ENCODE measurements around the gene ZNHIT1. TPM values are rescaled to one million over a fixed set of nuclear protein-coding genes. Genes with fewer than 3 reads are reported as not detected.
A peak's percentile ranks its signal among the peaks of the same experiment; 100 is the strongest.

ZNHIT1 gene
- total and polyA plus RNA-seq, 2 of the 8 experiments (the other 6 are each of a cell fraction or from before 2014, with no cell fraction given), result 38.2 to 61.7 TPM

DNA sequence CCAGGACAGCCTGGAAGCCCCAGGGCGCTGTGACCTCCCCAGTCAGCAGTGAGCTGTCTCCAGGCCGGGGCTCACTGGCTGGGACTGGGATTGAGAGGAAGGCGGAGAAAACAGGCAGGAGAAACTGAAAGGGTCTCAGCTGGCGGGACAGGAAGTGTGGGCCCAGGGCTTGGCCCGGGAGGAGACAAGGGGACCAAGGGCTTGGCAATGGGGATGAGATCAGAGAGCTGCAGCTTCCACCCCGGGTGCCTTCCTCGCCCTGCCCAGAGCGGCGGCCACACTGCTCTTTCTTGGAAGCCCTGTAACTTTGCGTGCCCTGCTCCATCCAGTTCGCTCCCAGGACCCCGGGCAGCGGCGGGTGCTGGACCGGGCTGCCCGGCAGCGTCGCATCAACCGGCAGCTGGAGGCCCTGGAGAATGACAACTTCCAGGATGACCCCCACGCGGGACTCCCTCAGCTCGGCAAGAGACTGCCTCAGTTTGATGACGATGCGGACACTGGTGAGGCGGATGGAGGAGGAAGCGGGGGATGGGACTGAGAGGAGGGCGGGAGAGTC lies 4.4 kb downstream of the ZNHIT1 start:
- peaks cover 0 to 6% of the 10 kb centered on the region in 2 experiments; a peak in 1 of 4 replicates for H3K79me2 ChIP-seq (ENCODE audit: control insufficient read depth in 1 of 2, insufficient read depth in 2 of 2, low read length in 2 of 2)
- 94% methylated on average over 24 of the region's 27 CpGs; no CpG with 5 or more reads in 1 of the 2 experiments for WGBS, 2 experiments (ENCODE audit: extremely low coverage in 1 of 2, insufficient coverage in 1 of 2, insufficient read length in 1 of 2, insufficient replicate concordance in 2 of 2, low coverage in 1 of 2, low lambda C conversion rate in 2 of 2, missing lambda C conversion rate in 1 of 2)
- H3K27ac ChIP-seq (ENCODE audit: low read depth, low read length), result no peak overlapping the region
- no peak for FAIRE-seq
- peaks cover 2% of the 10 kb centered on the region; the same call in 1 of the 2 replicates for H3K79me1 ChIP-seq (ENCODE audit: low read depth, low read length)
- CTCF ChIA-PET (ENCODE audit: partially characterized antibody), result interaction anchor here (0.8 to 3.1 kb wide), 10 partner anchors 9 to 78 kb away, joined by 3 to 16 read pairs (median 4); partner anchors contain the start of genes CLDN15 and FIS1
- no peak overlapping the region for H2AFZ ChIP-seq (ENCODE audit: low read length)
- H2BK5ac ChIP-seq (ENCODE audit: low read depth, low read length), result peak overlapping the region; percentile 52
- no peak overlapping the region for H4K8ac ChIP-seq (ENCODE audit: extremely low read depth, insufficient read depth, low read length)
- H3K18ac ChIP-seq (ENCODE audit: extremely low read depth, low read length), result no peak overlapping the region
- H3K14ac ChIP-seq (ENCODE audit: insufficient read length), result no peak overlapping the region
- DNase-seq (ENCODE audit: low read depth in 1 of 2, low spot score in 2 of 2), result no peak
- H2BK120ac ChIP-seq (replicated peaks; ENCODE audit: low read depth, low read length), result no peak overlapping the region
- H3K4me3 ChIP-seq (ENCODE audit: extremely low read depth in 1 of 4, insufficient read depth in 2 of 4, low read depth in 3 of 4, low read length in 4 of 4), result no peak overlapping the region
- H3K4ac ChIP-seq (replicated peaks; ENCODE audit: insufficient read length, low read depth, low read length), result no peak overlapping the region
- no peak overlapping the region for H2BK20ac ChIP-seq (ENCODE audit: low read length)
- no peak overlapping the region for H3K23ac ChIP-seq (ENCODE audit: insufficient read length)
- peaks cover 11% of the 10 kb centered on the region for H3K23me2 ChIP-seq (ENCODE audit: low read depth, low read length)
- H2BK15ac ChIP-seq (ENCODE audit: low read length), result no peak overlapping the region
- H4K20me1 ChIP-seq (replicated peaks in 1 of 2; ENCODE audit: control insufficient read depth in 1 of 2, insufficient read depth in 2 of 2, low read length in 2 of 2), result peaks cover 0 to 5% of the 10 kb centered on the region in 2 experiments
- H3K27me3 ChIP-seq (replicated peaks in 1 of 4; ENCODE audit: control insufficient read depth in 3 of 4, extremely low read depth in 1 of 4, insufficient read depth in 3 of 4, low read length in 3 of 4), result no peaks in the 10 kb centered on the region
- no peak overlapping the region for H2BK12ac ChIP-seq (ENCODE audit: low read depth, low read length)
- no peak overlapping the region for H3K9ac ChIP-seq (replicated peaks in 1 of 4; ENCODE audit: extremely low read depth in 1 of 4, low read depth in 3 of 4, low read length in 3 of 4)
- no peak overlapping the region for H3K4me2 ChIP-seq (ENCODE audit: insufficient read depth in 1 of 2, low read depth in 2 of 2, low read length in 2 of 2)
- no peak overlapping the region for H2AK5ac ChIP-seq (ENCODE audit: low read depth, low read length)
- no peaks in the 10 kb centered on the region for H3K9me3 ChIP-seq (ENCODE audit: insufficient read depth in 2 of 2, low read depth in 1 of 2, low read length in 1 of 2)
- H3K56ac ChIP-seq (replicated peaks; ENCODE audit: insufficient read length, low read depth, low read length), result no peak overlapping the region
- H4K5ac ChIP-seq (ENCODE audit: insufficient read length, low read depth, low read length), result no peak overlapping the region
- POLR2A ChIA-PET (ENCODE audit: partially characterized antibody), result interaction anchor here (0.6 to 2.3 kb wide), 8 partner anchors 9 to 294 kb away, joined by 3 to 9 read pairs (median 4); partner anchors contain the start of gene CLDN15
- H3K36me3 ChIP-seq (ENCODE audit: control insufficient read depth in 2 of 4, insufficient read depth in 4 of 4, low read length in 3 of 4), result peaks cover 2 to 9% (median 5%) of the 10 kb centered on the region in 4 experiments; a peak in 6 of 8 replicates
- H3K4me1 ChIP-seq (replicated peaks in 1 of 4; ENCODE audit: control insufficient read depth in 3 of 4, insufficient read depth in 4 of 4, low read length in 3 of 4), result peaks cover 0 to 3% (median 2%) of the 10 kb centered on the region in 4 experiments; a peak in 5 of 7 replicates
- no peak overlapping the region for H4K91ac ChIP-seq (replicated peaks; ENCODE audit: insufficient read length, low read length)
- no peak for TF ChIP-seq TCF12 (IDR thresholded peaks at IDR 0.05; ENCODE audit: low read depth, low read length)
